NCI-H2081 (cell line): ENCODE measurements around the gene SYDE1.

Experiments
- DNase-seq, 2 experiments: peaks; one replicate each; lab custom pipeline; 2025; lab: John Stamatoyannopoulos, UW

The SYDE1 gene

GRCh38 chr19:15124572-15125231, 17.5 kb downstream of the SYDE1 start:
- DNase-seq: no peak

GRCh38 chr19:15125232-15126067, 18.2 kb downstream of the SYDE1 start:
- peak; percentile 97 to 99 for DNase-seq

GRCh38 chr19:15126131-15126910, 19.1 kb downstream of the SYDE1 start:
- no peak for DNase-seq

GRCh38 chr19:15128162-15128770, 21.1 kb downstream of the SYDE1 start:
- DNase-seq: no peak

GRCh38 chr19:15129856-15130585, 22.8 kb downstream of the SYDE1 start:
- no peak for DNase-seq

GRCh38 chr19:15136234-15136954, 29.2 kb downstream of the SYDE1 start:
- no peak for DNase-seq

- DNase-seq: no peak
These were observed 30.6 kb downstream of the SYDE1 start for GRCh38 chr19:15137777-15138176.

GRCh38 chr19:15138427-15138826, 31.2 kb downstream of the SYDE1 start:
- no peak for DNase-seq

- no peak for DNase-seq
These were observed 33.9 kb downstream of the SYDE1 start for GRCh38 chr19:15141143-15141542.

- DNase-seq: no peak
These were observed 35.1 kb downstream of the SYDE1 start for GRCh38 chr19:15142313-15142712.

GRCh38 chr19:15144046-15144646, 36.9 kb downstream of the SYDE1 start:
- no peak for DNase-seq

- DNase-seq: no peak
These were observed 39.9 kb downstream of the SYDE1 start for GRCh38 chr19:15147090-15147489.

- DNase-seq: no peak
These were observed 42.5 kb downstream of the SYDE1 start for GRCh38 chr19:15149737-15150136.

GRCh38 chr19:15154002-15154612, 46.9 kb downstream of the SYDE1 start:
- DNase-seq: peak; percentile 12 to 39

GRCh38 chr19:15155296-15155695, 48.1 kb downstream of the SYDE1 start:
- no peak for DNase-seq

- no peak for DNase-seq
These were observed 49.2 kb downstream of the SYDE1 start for GRCh38 chr19:15156391-15156790.

- DNase-seq: no peak
These were observed 52.0 kb downstream of the SYDE1 start for GRCh38 chr19:15159251-15159650.

GRCh38 chr19:15161028-15161984, 54.1 kb downstream of the SYDE1 start:
- DNase-seq: peak; percentile 17 to 31
